ENCODE results near the gene GOLGA8M.
"Not testable (repeated sequence)": the region's sequence is repeated elsewhere in the genome, so short reads cannot be mapped to it uniquely, and the experiment has no call there.

DNA sequence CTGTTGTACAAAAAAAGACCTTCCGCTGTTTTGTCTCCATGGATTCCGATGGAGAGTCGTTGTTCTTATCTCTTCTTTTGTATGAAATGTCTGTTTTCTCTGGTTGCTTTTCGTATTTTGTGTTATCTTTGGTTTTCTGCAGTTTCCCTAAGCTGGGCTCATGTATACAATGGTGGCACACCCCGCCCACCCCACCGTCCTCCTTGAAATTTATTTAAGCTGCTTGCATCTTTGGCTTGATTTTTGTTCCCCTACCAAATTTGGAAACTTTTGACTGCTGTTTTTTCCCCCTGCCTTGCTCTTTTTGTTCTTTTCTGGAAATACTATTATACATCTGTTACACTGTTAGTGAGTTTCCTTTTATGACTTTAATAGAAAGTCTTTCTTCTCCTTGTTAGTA is 47.6 kb downstream of the GOLGA8M start:
- not testable (repeated sequence) for TF ChIP-seq CTCF, EP300, POLR2A (IDR thresholded peaks at IDR 0.05)

All from tibial nerve (tissue), 4 donors.